ENCODE results near the gene PXMP4.

Gene PXMP4

GRCh38 chr20:33658929-33659328, 61.2 kb downstream of the PXMP4 start:
- no peak overlapping the region for H3K4me2 ChIP-seq (ENCODE audit: low read length)
- peaks cover 13% of the 10 kb centered on the region for H3K4me1 ChIP-seq (ENCODE audit: control insufficient read depth, low read length)
- no peak overlapping the region for H3K27ac ChIP-seq (ENCODE audit: low read depth, low read length)
- TF ChIP-seq CTCF (IDR thresholded peaks at IDR 0.05; ENCODE audit: low read depth, low read length, poor library complexity, severe bottlenecking) (no peak), EZH2phosphoT487 (IDR thresholded peaks at IDR 0.05; ENCODE audit: borderline replicate concordance, low read length) (no peak)
- H3K27me3 ChIP-seq (ENCODE audit: control insufficient read depth, low read length), result no peaks in the 10 kb centered on the region
- H3K79me2 ChIP-seq (ENCODE audit: control insufficient read depth, low read length), result no peaks in the 10 kb centered on the region
- no peaks in the 10 kb centered on the region for H4K20me1 ChIP-seq (ENCODE audit: control insufficient read depth, insufficient read depth, low read depth, low read length)
- no peak overlapping the region for H3K4me3 ChIP-seq (ENCODE audit: low read length)
- no peaks in the 10 kb centered on the region for H3K9me3 ChIP-seq (ENCODE audit: control insufficient read depth, insufficient read depth, low read length)
- no peaks in the 10 kb centered on the region; the same call in 1 of the 2 replicates for H3K36me3 ChIP-seq (ENCODE audit: control insufficient read depth, low read length)
- no peaks in the 10 kb centered on the region for H3K9me2 ChIP-seq (replicated peaks; ENCODE audit: control insufficient read depth, low read length)
- no peaks in the 10 kb centered on the region; the same call in 1 of the 2 replicates for H3F3A ChIP-seq (ENCODE audit: control insufficient read depth, insufficient read depth)

- Histone ChIP-seq H4K20me1 (ENCODE audit: control insufficient read depth, insufficient read depth, low read depth, low read length) (no peaks in the 10 kb centered on the region), H3K27ac (ENCODE audit: low read depth, low read length) (no peak overlapping the region), H3K4me1 (ENCODE audit: control insufficient read depth, low read length) (peaks cover 10% of the 10 kb centered on the region), H3F3A (ENCODE audit: control insufficient read depth, insufficient read depth) (no peaks in the 10 kb centered on the region; the same call in 1 of the 2 replicates), H3K36me3 (ENCODE audit: control insufficient read depth, low read length) (no peaks in the 10 kb centered on the region; the same call in 1 of the 2 replicates), H3K27me3 (ENCODE audit: control insufficient read depth, low read length) (no peaks in the 10 kb centered on the region), H3K9me3 (ENCODE audit: control insufficient read depth, insufficient read depth, low read length) (no peaks in the 10 kb centered on the region), H3K4me2 (ENCODE audit: low read length) (no peak overlapping the region), H3K9me2 (replicated peaks; ENCODE audit: control insufficient read depth, low read length) (no peaks in the 10 kb centered on the region), H3K4me3 (ENCODE audit: low read length) (no peak overlapping the region), H3K79me2 (ENCODE audit: control insufficient read depth, low read length) (no peaks in the 10 kb centered on the region)
- no peak for TF ChIP-seq EZH2phosphoT487 (IDR thresholded peaks at IDR 0.05; ENCODE audit: borderline replicate concordance, low read length)
- no peak for TF ChIP-seq CTCF (IDR thresholded peaks at IDR 0.05; ENCODE audit: low read depth, low read length, poor library complexity, severe bottlenecking)
Observed at GRCh38 chr20:33658510-33658909, 61.6 kb downstream of the PXMP4 start.

GRCh38 chr20:33657704-33658095, 62.4 kb downstream of the PXMP4 start:
- Histone ChIP-seq H3K27ac (ENCODE audit: low read depth, low read length) (no peak overlapping the region), H3K36me3 (ENCODE audit: control insufficient read depth, low read length) (no peaks in the 10 kb centered on the region; the same call in 1 of the 2 replicates), H3K27me3 (ENCODE audit: control insufficient read depth, low read length) (peaks cover 3% of the 10 kb centered on the region; the same call in 1 of the 2 replicates), H4K20me1 (ENCODE audit: control insufficient read depth, insufficient read depth, low read depth, low read length) (no peaks in the 10 kb centered on the region), H3K9me2 (replicated peaks; ENCODE audit: control insufficient read depth, low read length) (no peaks in the 10 kb centered on the region), H3K4me3 (ENCODE audit: low read length) (no peak overlapping the region), H3K4me1 (ENCODE audit: control insufficient read depth, low read length) (peaks cover 3% of the 10 kb centered on the region), H3K9me3 (ENCODE audit: control insufficient read depth, insufficient read depth, low read length) (no peaks in the 10 kb centered on the region), H3K79me2 (ENCODE audit: control insufficient read depth, low read length) (no peaks in the 10 kb centered on the region), H3F3A (ENCODE audit: control insufficient read depth, insufficient read depth) (no peaks in the 10 kb centered on the region; the same call in 1 of the 2 replicates), H3K4me2 (ENCODE audit: low read length) (no peak overlapping the region)
- TF ChIP-seq EZH2phosphoT487 (IDR thresholded peaks at IDR 0.05; ENCODE audit: borderline replicate concordance, low read length) (no peak), CTCF (IDR thresholded peaks at IDR 0.05; ENCODE audit: low read depth, low read length, poor library complexity, severe bottlenecking) (no peak)
